Endothelial cell (in vitro differentiated cells): ENCODE measurements around the gene PTGES3L. TPM values are rescaled to one million over a fixed set of nuclear protein-coding genes. Genes with fewer than 3 reads are reported as not detected.
"Not testable (repeated sequence)": the region's sequence is repeated elsewhere in the genome, so short reads cannot be mapped to it uniquely, and the experiment has no call there.

Source experiments
- DNase-seq: peaks from one replicate; pipeline ENCODE4 v3.0.0; 2021; ENCODE audit warnings: low spot score
- H3K27ac Mint-ChIP-seq: one replicate; pipeline ENCODE4 v1.8.0; 2021; ENCODE audit warnings: mixed read lengths, inconsistent platforms; ENCODE audit not compliant: unreplicated experiment
- H3K27me3 Mint-ChIP-seq: one replicate; pipeline ENCODE4 v1.8.0; 2021; ENCODE audit warnings: mild to moderate bottlenecking, moderate library complexity, mixed read lengths, inconsistent platforms; ENCODE audit not compliant: unreplicated experiment
- H3K36me3 Mint-ChIP-seq: one replicate; pipeline ENCODE4 v1.8.0; 2021; ENCODE audit warnings: mild to moderate bottlenecking, low read depth, mixed read lengths, inconsistent platforms; ENCODE audit not compliant: unreplicated experiment
- H3K4me1 Mint-ChIP-seq: one replicate; pipeline ENCODE4 v1.8.0; 2021; ENCODE audit warnings: mild to moderate bottlenecking, mixed read lengths, inconsistent platforms; ENCODE audit not compliant: unreplicated experiment
- H3K4me3 Mint-ChIP-seq: one replicate; pipeline ENCODE4 v1.8.0; 2021; ENCODE audit warnings: mild to moderate bottlenecking, mixed read lengths, inconsistent platforms; ENCODE audit not compliant: unreplicated experiment
- H3K9me3 Mint-ChIP-seq: one replicate; pipeline ENCODE4 v1.8.0; 2021; ENCODE audit warnings: mixed read lengths, inconsistent platforms; ENCODE audit not compliant: unreplicated experiment
- CTCF ChIP-seq: fragments of 200-600 bp; sonication (generic); IDR thresholded peaks from one replicate; pipeline ENCODE4 v1.5.0; 2021; ENCODE audit warnings: antibody characterized with exemption; ENCODE audit not compliant: unreplicated experiment
- total RNA-seq: library from RNA; stranded (reverse); fragmentation: NEBNext Ultra II Directional; extraction: Animal tissue kit (Norgen Biotek cat#: 25700); gene quantifications from one replicate; pipeline ENCODE4 v1.2.1, GENCODE V29; 2021; ENCODE audit not compliant: unreplicated experiment

PTGES3L gene
- total RNA-seq, 1 donor from 2014 or later, result 1.5 TPM

GRCh38 chr17:42937712-42938596 is 41.9 kb downstream of the PTGES3L start:
- H3K27me3 Mint-ChIP-seq, result peaks cover 9% of the 10 kb centered on the region
- H3K4me1 Mint-ChIP-seq, result no peaks in the 10 kb centered on the region
- peak; percentile 66 for DNase-seq
- no peaks in the 10 kb centered on the region for H3K36me3 Mint-ChIP-seq
- no peak overlapping the region for H3K27ac Mint-ChIP-seq
- H3K9me3 Mint-ChIP-seq, result no peaks in the 10 kb centered on the region
- no peak for TF ChIP-seq CTCF
- H3K4me3 Mint-ChIP-seq, result no peak overlapping the region

GRCh38 chr17:42929497-42929844 is 50.4 kb downstream of the PTGES3L start:
- Mint-ChIP-seq H3K27ac (no peak overlapping the region), H3K4me1 (peaks cover 11% of the 10 kb centered on the region), H3K9me3 (no peaks in the 10 kb centered on the region), H3K27me3 (no peaks in the 10 kb centered on the region), H3K36me3 (no peaks in the 10 kb centered on the region), H3K4me3 (no peak overlapping the region)
- TF ChIP-seq CTCF, result no peak
- DNase-seq, result no peak

- Mint-ChIP-seq H3K4me3 (no peak overlapping the region), H3K4me1 (peaks cover 11% of the 10 kb centered on the region), H3K27ac (peak overlapping the region; percentile 20), H3K36me3 (no peaks in the 10 kb centered on the region), H3K27me3 (no peaks in the 10 kb centered on the region), H3K9me3 (no peaks in the 10 kb centered on the region)
- TF ChIP-seq CTCF, result peak; percentile 70
- DNase-seq, result peak; percentile 51
These were observed 51.0 kb downstream of the PTGES3L start for GRCh38 chr17:42928714-42929496.

GRCh38 chr17:42924891-42925290 is 55.0 kb downstream of the PTGES3L start:
- H3K36me3 Mint-ChIP-seq, result no peaks in the 10 kb centered on the region
- no peak for TF ChIP-seq CTCF
- H3K27ac Mint-ChIP-seq, result peak overlapping the region; percentile 24
- H3K27me3 Mint-ChIP-seq, result no peaks in the 10 kb centered on the region
- H3K4me3 Mint-ChIP-seq, result no peak overlapping the region
- H3K4me1 Mint-ChIP-seq, result peaks cover 19% of the 10 kb centered on the region
- no peaks in the 10 kb centered on the region for H3K9me3 Mint-ChIP-seq
- DNase-seq, result no peak

GRCh38 chr17:42923472-42923871 is 56.4 kb downstream of the PTGES3L start:
- H3K27me3 Mint-ChIP-seq, DNase-seq, H3K27ac Mint-ChIP-seq, H3K4me3 Mint-ChIP-seq, H3K9me3 Mint-ChIP-seq, H3K36me3 Mint-ChIP-seq: not testable (repeated sequence)
- peaks cover 14% of the 10 kb centered on the region for H3K4me1 Mint-ChIP-seq
